ENCODE measurements around the gene KRTAP4-1. TPM values are rescaled to one million over a fixed set of nuclear protein-coding genes. Genes with fewer than 3 reads are reported as not detected.

Gene KRTAP4-1
- total and polyA plus RNA-seq, 9 of the 15 experiments (the other 6 are each of a cell fraction or from before 2014, with no cell fraction given): not detected

DNA sequence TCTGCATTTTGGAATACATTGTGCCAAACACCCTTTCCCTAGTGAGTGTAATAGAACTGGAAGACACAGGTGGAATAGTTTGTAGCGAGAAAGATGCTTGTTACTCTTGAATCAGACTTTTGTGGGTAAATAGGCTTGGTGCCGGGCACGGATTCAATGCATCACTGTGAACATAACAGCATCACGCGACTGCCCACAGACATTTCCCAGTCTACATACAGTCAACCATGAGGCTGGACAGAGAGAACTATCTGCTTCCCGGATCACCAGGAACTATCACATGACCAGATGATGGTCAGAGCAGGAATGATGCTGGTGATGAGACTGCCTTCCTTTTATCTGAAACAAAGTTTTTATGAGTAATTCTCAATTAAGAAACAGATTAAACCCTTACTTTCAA lies 41.3 kb upstream of the KRTAP4-1 start (continued):
- TF ChIP-seq TEAD4 (IDR thresholded peaks at IDR 0.05; ENCODE audit: low read length) (no peak), TEAD4 (CRISPR knock-in tag; IDR thresholded peaks at IDR 0.05; ENCODE audit: borderline replicate concordance) (no peak), YBX1 (IDR thresholded peaks at IDR 0.05) (no peak), ZNF785 (CRISPR knock-in tag; IDR thresholded peaks at IDR 0.05) (no peak), HEY1 (CRISPR knock-in tag; IDR thresholded peaks at IDR 0.05; ENCODE audit: borderline replicate concordance) (no peak), RBM39 (optimal IDR thresholded peaks at IDR 0.05; ENCODE audit: low read depth, low read length) (no peak), TRIM24 (IDR thresholded peaks at IDR 0.05) (no peak), CHCHD3 (CRISPR knock-in tag; IDR thresholded peaks at IDR 0.05) (no peak), ZBTB40 (IDR thresholded peaks at IDR 0.05) (no peak), ZBTB40 (CRISPR knock-in tag; IDR thresholded peaks at IDR 0.05) (no peak), MAZ (CRISPR knock-in tag; conservative IDR thresholded peaks at IDR 0.05 in 1 of 2, IDR thresholded peaks at IDR 0.05 in 1 of 2) (no peak), MAFK (IDR thresholded peaks at IDR 0.05; ENCODE audit: low read length) (no peak), DIDO1 (tag; IDR thresholded peaks at IDR 0.05; ENCODE audit: low read depth) (no peak), RAD21 (CRISPR knock-in tag; conservative IDR thresholded peaks at IDR 0.05 in 1 of 2, IDR thresholded peaks at IDR 0.05 in 1 of 2) (no peak)
- TF ChIP-seq, protein P1, sequence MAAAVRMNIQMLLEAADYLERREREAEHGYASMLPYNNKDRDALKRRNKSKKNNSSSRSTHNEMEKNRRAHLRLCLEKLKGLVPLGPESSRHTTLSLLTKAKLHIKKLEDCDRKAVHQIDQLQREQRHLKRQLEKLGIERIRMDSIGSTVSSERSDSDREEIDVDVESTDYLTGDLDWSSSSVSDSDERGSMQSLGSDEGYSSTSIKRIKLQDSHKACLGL (CRISPR knock-in tag; IDR thresholded peaks at IDR 0.05; ENCODE audit: borderline replicate concordance, poor library complexity, severe bottlenecking): no peak

Measured in K562 (cell line).